Measurements from ENCODE around the gene CDS2. TPM values are rescaled to one million over a fixed set of nuclear protein-coding genes. Genes with fewer than 3 reads are reported as not detected.

CDS2 gene
- total RNA-seq, 2 donors from 2014 or later: 26.2 to 61.8 TPM

- intact Hi-C loops (cut with DNase I): loop anchor here (1.0 kb wide), 1 partner anchor 66 kb away; no protein-coding TSS in a partner anchor
- DNase-seq (ENCODE audit: low spot score): peak; percentile 50
- no peaks in the 10 kb centered on the region for H3K27me3 ChIP-seq (replicated peaks; ENCODE audit: insufficient read depth)
- H3K9me3 ChIP-seq: no peaks in the 10 kb centered on the region
- 20% methylated on average over 9 of the region's 9 CpGs for WGBS
- H3K4me3 ChIP-seq: no peak overlapping the region
- TF ChIP-seq, protein P1, sequence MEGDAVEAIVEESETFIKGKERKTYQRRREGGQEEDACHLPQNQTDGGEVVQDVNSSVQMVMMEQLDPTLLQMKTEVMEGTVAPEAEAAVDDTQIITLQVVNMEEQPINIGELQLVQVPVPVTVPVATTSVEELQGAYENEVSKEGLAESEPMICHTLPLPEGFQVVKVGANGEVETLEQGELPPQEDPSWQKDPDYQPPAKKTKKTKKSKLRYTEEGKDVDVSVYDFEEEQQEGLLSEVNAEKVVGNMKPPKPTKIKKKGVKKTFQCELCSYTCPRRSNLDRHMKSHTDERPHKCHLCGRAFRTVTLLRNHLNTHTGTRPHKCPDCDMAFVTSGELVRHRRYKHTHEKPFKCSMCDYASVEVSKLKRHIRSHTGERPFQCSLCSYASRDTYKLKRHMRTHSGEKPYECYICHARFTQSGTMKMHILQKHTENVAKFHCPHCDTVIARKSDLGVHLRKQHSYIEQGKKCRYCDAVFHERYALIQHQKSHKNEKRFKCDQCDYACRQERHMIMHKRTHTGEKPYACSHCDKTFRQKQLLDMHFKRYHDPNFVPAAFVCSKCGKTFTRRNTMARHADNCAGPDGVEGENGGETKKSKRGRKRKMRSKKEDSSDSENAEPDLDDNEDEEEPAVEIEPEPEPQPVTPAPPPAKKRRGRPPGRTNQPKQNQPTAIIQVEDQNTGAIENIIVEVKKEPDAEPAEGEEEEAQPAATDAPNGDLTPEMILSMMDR (IDR thresholded peaks at IDR 0.05): peak; percentile 42 to 91 (median 77)
- TF ChIP-seq POLR2A (IDR thresholded peaks at IDR 0.05) (no peak), POLR2AphosphoS5 (IDR thresholded peaks at IDR 0.05) (peak; percentile 69)
- H3K27ac ChIP-seq: peak overlapping the region; percentile 59 to 62
- H3K4me1 ChIP-seq (replicated peaks): no peaks in the 10 kb centered on the region
- H3K36me3 ChIP-seq: peaks cover 0 to 6% of the 10 kb centered on the region in 2 donors
These were observed 65.2 kb downstream of the CDS2 start for GRCh38 chr20:5191829-5192569.

GRCh38 chr20:5192570-5193431, 66.0 kb downstream of the CDS2 start:
- no peaks in the 10 kb centered on the region for H3K4me1 ChIP-seq (replicated peaks)
- 60% methylated on average over 9 of the region's 9 CpGs for WGBS
- DNase-seq (ENCODE audit: low spot score): no peak
- intact Hi-C loops (cut with DNase I): loop anchor here (1.0 kb wide), 1 partner anchor 66 kb away; no protein-coding TSS in a partner anchor
- H3K36me3 ChIP-seq: peaks cover 0 to 6% of the 10 kb centered on the region in 2 donors
- no peaks in the 10 kb centered on the region for H3K9me3 ChIP-seq
- TF ChIP-seq POLR2A (IDR thresholded peaks at IDR 0.05): no peak
- TF ChIP-seq, protein P1 (IDR thresholded peaks at IDR 0.05): no peak
- TF ChIP-seq POLR2AphosphoS5 (IDR thresholded peaks at IDR 0.05): no peak
- H3K27ac ChIP-seq: peak overlapping the region; percentile 59 to 62
- H3K27me3 ChIP-seq (replicated peaks; ENCODE audit: insufficient read depth): no peaks in the 10 kb centered on the region
- no peak overlapping the region for H3K4me3 ChIP-seq

- no peaks in the 10 kb centered on the region for H3K36me3 ChIP-seq
- no peak for DNase-seq (ENCODE audit: low spot score)
These were observed 68.8 kb downstream of the CDS2 start for GRCh38 chr20:5195655-5196054.

DNA sequence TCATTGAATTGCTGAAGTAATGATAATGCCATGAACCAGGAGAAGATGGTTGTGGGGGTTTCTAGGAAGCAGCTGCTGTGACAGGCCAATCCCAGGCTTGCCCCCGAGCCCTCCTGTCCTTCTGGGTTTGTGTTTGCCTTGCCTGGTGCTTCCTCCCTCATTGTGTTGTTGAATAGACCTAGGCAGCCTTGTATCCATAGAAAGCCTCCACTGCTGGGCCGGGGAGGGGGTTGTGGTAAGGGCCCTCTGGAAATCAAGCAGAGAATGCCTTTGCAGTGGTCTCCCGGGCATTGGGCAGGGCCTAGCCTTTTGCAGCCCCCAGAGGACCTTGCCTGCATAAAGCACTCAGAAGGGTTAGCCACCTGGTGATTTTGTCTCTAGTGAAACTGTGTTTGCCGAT, 69.3 kb downstream of the CDS2 start:
- DNase-seq (ENCODE audit: low spot score): no peak
- TF ChIP-seq, protein P1 (IDR thresholded peaks at IDR 0.05): no peak
- no peaks in the 10 kb centered on the region for H3K4me1 ChIP-seq (replicated peaks)
- H3K27ac ChIP-seq: no peak overlapping the region
- H3K9me3 ChIP-seq: no peaks in the 10 kb centered on the region
- WGBS: 82% methylated on average over 4 of the region's 4 CpGs
- H3K36me3 ChIP-seq: no peaks in the 10 kb centered on the region
- no peak overlapping the region for H3K4me3 ChIP-seq
- intact Hi-C loops (cut with DNase I): no loop called here
- H3K27me3 ChIP-seq (replicated peaks; ENCODE audit: insufficient read depth): no peaks in the 10 kb centered on the region

More at GRCh38 chr20:5195655-5196054, 68.8 kb downstream of the CDS2 start:
- no peak for TF ChIP-seq POLR2A (IDR thresholded peaks at IDR 0.05)
- TF ChIP-seq, protein P1 (IDR thresholded peaks at IDR 0.05): no peak
- no peak for TF ChIP-seq POLR2AphosphoS5 (IDR thresholded peaks at IDR 0.05)
- intact Hi-C loops (cut with DNase I): no loop called here
- Histone ChIP-seq H3K9me3 (no peaks in the 10 kb centered on the region), H3K27ac (no peak overlapping the region), H3K4me1 (replicated peaks) (no peaks in the 10 kb centered on the region), H3K4me3 (no peak overlapping the region), H3K27me3 (replicated peaks; ENCODE audit: insufficient read depth) (no peaks in the 10 kb centered on the region)
- WGBS: 91% methylated on average over 4 of the region's 4 CpGs

All from prostate gland (tissue), 2 donors.